ENCODE results near the gene CDK10. TPM values are rescaled to one million over a fixed set of nuclear protein-coding genes. Genes with fewer than 3 reads are reported as not detected.

Gene CDK10
- total and polyA plus RNA-seq, 10 of the 15 experiments (the other 5 are each of a cell fraction or from before 2014, with no cell fraction given): 1.5 to 58.7 (median 36.0) TPM

DNA sequence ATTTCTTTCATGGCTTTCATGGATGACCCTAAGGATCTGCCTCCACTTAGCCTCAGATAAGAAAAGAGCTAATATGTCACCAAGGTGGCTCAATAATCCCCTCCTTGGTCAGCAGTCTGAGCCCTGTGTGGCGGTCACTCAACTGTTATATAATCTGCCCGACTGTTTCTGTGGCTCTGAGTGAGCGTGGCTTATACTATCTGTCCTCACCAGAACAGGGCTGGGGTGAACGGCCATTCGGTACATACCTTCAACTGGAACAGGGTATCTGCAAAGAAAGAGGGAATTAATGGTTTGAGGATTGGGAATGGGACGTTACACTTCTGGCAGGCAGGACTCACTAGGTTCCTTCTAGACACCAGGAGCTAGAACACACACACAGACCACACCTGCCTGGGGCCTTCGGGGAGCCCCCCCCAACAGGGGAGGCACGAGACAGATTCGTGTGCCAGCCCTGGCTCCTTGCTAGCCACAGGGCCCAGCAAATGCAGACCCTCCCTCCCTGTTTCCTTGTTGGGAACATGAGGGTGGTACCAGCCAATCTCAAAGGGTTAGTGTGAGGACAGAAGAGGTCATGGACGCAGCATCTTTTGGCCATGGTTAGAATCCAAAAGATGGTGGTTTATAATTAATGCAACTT is 32.7 kb upstream of the CDK10 start:
- WGBS (ENCODE audit: insufficient coverage, insufficient replicate concordance, low lambda C conversion rate, missing lambda C conversion rate): 85% methylated on average over 10 of the region's 10 CpGs
- H2AFZ ChIP-seq (ENCODE audit: control insufficient read depth, low read depth, low read length): no peak overlapping the region
- H3K36me3 ChIP-seq (ENCODE audit: control insufficient read depth in 2 of 2, insufficient read depth in 2 of 2, low read length in 1 of 2): peaks cover 2 to 9% of the 10 kb centered on the region in 2 experiments; a peak in 3 of 4 replicates
- no peak overlapping the region for H3K4me3 ChIP-seq
- ChIA-PET SMC1A (ENCODE audit: uncharacterized antibody, unreplicated experiment) (no interaction called here), CTCF (interaction anchor here (0.5 to 0.6 kb wide), 3 partner anchors 17 to 244 kb away, joined by 3 read pairs; no protein-coding TSS in a partner anchor), RAD21 (ENCODE audit: unreplicated experiment) (interaction anchor here (1.0 kb wide), 1 partner anchor 46 kb away, joined by 4 read pairs; no protein-coding TSS in a partner anchor), POLR2A (interaction anchor here (0.5 to 0.7 kb wide), 2 partner anchors 51 to 59 kb away, joined by 5 to 7 read pairs; no protein-coding TSS in a partner anchor)
- H3K4me1 ChIP-seq (ENCODE audit: control insufficient read depth, insufficient read depth, low read length): peaks cover 8% of the 10 kb centered on the region
- H3K79me2 ChIP-seq (ENCODE audit: control insufficient read depth, insufficient read depth, low read length): peaks cover 46% of the 10 kb centered on the region
- no peaks in the 10 kb centered on the region for H3K9me3 ChIP-seq (replicated peaks; ENCODE audit: control insufficient read depth, insufficient read depth, low read length)
- TSS peak; percentile 47 for BruUV-seq (replicated peaks)
- TF ChIP-seq ETV6 (conservative IDR thresholded peaks at IDR 0.05 in 1 of 2, IDR thresholded peaks at IDR 0.05 in 1 of 2; ENCODE audit: borderline replicate concordance in 1 of 2, low read depth in 1 of 2) (no peak), KLF5 (IDR thresholded peaks at IDR 0.05; ENCODE audit: partially characterized antibody) (no peak), ZZZ3 (IDR thresholded peaks at IDR 0.05; ENCODE audit: control insufficient read depth, insufficient read length, low read depth) (no peak)
- TF ChIP-seq, protein P1, sequence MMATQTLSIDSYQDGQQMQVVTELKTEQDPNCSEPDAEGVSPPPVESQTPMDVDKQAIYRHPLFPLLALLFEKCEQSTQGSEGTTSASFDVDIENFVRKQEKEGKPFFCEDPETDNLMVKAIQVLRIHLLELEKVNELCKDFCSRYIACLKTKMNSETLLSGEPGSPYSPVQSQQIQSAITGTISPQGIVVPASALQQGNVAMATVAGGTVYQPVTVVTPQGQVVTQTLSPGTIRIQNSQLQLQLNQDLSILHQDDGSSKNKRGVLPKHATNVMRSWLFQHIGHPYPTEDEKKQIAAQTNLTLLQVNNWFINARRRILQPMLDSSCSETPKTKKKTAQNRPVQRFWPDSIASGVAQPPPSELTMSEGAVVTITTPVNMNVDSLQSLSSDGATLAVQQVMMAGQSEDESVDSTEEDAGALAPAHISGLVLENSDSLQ (IDR thresholded peaks at IDR 0.05): no peak
- no peak for FAIRE-seq
- H3K9ac ChIP-seq (ENCODE audit: control insufficient read depth, insufficient read depth, low read length): no peak overlapping the region
- no peak for ATAC-seq
- H3K27ac ChIP-seq (ENCODE audit: control insufficient read depth, insufficient read depth): no peak overlapping the region
- H4K20me1 ChIP-seq (ENCODE audit: control insufficient read depth, insufficient read depth): no peaks in the 10 kb centered on the region
- no peaks in the 10 kb centered on the region for H3K27me3 ChIP-seq (replicated peaks in 1 of 2; ENCODE audit: control insufficient read depth in 2 of 2, insufficient read depth in 2 of 2, low read length in 1 of 2)
- intact Hi-C loops (cut with micrococcal nuclease; ENCODE audit: unreplicated experiment) (no loop called here), in situ Hi-C loops (cut with MboI) (no loop called here)
- H3K4me2 ChIP-seq (ENCODE audit: control insufficient read depth, insufficient read depth): no peak overlapping the region
- DNase-seq (ENCODE audit: low read depth, low spot score): no peak
